Suppressor macrophage treated with lipopolysaccharide for 4 hours (primary cell): Measurements from ENCODE around the gene PTPN1.
"Not testable (repeated sequence)": the region's sequence is repeated elsewhere in the genome, so short reads cannot be mapped to it uniquely, and the experiment has no call there.

Experiments
- DNase-seq: peaks from one replicate; pipeline ENCODE4 v3.0.0-alpha.2; 2020

PTPN1 gene

DNA sequence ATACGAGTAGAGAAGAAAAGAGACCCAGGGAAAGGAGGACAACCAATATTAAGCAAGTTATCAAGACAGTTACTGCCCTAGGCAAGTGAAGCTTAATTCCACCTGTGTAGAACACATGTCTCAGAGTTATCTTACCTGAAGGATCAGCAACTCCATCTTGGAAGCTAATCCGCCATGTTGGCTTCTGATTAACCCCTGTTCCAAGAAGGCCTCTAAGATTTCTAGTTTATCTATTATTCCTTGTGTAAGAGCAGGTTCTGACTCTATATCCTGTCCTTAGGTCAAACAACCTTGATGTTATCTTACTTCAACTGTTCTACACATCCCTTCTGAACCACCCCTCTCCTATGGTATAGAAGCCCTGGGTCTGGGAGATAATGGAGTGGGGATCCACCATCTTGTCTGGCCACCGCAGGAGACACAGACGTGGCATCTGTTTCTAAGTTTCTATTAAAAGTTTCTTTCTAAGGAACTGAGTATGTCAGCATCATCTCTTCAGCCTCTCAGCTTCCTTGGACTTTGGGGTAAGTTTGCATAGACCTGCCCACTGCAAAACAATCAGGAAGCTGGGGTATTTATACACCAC, 27.7 kb upstream of the PTPN1 start:
- peak; percentile 59 for DNase-seq

GRCh38 chr20:50484271-50484976, 25.8 kb upstream of the PTPN1 start:
- DNase-seq, result peak; percentile 77

- DNase-seq, result no peak
Measured at GRCh38 chr20:50487397-50487796, 22.8 kb upstream of the PTPN1 start.

DNA sequence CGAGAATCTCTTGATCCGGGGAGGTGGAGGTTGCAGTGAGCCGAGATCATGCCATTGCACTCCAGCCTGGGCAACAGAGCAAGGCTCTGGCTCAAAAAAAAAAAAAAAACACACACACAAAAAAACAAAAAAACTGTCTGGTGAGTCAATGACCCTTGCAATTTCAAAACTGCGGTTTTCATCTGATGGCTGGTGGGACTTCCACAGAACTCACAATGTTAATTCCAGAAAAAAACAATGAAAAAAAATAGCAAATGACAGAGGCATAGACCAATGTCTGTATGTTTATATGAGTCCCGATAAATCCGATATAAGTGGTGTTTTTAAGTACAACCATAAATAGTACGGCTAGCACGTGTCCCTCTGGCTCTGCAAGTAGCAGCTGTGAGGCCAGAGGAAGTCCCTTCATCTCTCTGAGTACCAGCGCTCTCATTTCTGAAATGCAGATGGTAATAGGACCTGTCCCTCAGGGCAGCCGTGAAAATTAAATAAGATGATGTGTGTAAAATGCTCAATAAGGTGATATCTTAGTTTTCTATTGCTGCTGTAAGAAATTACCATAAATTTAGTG, 21.9 kb upstream of the PTPN1 start:
- peak; percentile 34 for DNase-seq

DNA sequence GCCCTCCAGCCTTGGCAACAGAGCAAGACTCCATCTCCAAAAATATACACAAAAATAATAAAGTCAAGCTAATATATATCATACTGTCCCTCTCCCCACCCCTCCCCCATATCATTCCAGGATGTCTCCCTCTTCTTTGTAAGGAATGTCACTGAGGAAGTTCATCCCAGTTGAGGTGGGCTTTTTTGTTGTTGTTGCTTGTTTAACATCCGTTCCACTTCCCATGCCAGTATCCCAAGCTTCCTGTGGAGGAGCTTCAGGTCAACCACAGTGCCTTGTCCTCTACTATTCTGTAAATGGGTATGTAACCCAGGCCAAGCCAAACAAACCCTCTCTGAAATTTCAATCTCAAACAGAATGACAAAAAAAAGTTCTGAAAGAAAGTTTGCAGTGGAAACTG, 19.0 kb upstream of the PTPN1 start:
- DNase-seq, result no peak

DNA sequence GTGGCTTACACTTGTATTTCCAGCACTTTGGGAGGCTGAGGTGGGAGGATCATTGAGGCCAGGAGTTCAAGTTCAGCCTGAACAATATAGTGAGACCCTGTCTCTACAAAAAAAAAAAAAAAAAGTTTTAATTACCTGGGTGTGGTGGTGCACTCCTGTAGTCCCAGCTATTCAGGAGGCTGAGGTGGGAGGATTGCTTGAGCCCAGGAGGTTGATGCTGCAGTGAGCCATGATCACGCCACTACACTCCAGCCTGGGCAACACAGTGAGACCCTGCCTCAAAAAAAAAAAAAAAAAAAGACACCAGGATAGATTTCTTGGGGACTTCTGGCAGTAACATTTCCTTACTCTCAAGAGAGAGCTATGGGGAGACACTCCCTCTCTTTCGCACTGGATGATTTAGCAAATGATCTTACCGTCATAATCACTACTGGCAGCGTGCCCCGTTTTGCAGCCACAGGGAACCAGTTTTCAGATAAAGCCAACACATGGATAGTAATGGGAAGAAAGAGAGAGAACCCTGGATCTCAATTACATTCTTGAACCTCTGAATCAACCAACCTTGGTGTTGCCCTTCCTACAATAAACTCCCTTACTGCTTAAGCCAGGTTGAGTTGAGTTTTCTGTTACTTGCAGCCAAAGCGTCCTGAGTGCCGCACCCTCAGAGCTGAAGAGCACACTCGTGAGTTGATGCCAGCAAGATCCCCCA, 18.1 kb upstream of the PTPN1 start:
- DNase-seq, result no peak

DNA sequence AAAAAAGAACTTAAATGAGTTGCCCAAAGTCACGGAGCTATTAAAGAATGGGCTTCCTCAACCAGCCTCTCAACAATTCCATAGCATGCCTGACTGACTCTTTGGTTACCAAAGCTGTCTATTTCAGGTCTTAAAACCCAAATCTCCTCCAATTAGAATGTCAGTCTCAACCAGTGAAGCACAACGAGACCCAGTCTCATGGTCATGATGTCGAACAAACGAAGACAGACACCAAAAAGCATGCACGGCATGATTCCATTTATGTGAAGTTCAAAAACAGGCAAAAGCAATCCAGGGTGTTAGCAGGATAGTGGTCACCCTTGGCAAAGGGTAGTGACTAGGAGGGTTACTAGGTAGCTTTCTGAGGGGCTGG, 16.3 kb upstream of the PTPN1 start:
- no peak for DNase-seq

DNA sequence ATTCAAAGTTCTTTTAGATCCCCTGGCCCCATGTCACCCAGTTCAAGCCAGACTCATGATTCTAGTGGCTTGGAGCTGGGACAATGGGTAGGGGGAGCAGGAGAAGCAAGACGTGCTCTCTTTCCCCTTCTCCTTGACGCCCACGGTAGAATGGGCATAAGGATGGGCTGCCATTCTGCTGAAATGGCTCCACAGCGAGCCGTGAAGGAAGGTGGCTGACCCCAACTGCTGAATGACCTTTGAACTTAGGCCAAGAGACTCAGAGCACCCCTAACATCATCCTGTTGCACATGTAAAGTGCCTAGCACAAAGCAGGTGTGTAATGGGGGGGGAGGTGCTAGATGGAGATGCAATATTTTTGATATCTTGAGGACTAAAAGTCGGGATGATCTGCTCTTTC, 15.8 kb upstream of the PTPN1 start:
- DNase-seq, result no peak

GRCh38 chr20:50496773-50497385, 13.3 kb upstream of the PTPN1 start:
- DNase-seq, result peak; percentile 76

- DNase-seq, result peak; percentile 97
Measured at GRCh38 chr20:50498071-50498776, 12.0 kb upstream of the PTPN1 start.

DNA sequence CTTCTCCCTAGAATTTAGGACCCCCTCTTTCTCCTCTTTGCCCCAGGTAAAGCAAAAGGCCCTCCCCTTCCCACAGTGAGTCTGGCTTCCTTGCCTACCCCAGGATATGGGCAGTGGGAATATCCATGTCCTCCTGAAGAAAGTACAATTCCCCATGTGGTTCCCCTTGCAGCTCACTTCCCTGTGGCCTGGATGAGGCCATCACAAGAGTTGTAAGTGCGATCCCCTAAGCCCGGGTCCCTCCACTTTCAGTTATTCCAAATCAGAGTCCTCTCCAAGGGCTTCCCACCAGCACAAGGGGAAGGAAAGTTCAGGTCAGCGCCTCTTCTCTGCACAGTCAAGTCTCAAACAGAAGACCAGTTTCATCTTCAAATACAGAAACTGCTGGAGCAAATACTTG, 10.2 kb upstream of the PTPN1 start:
- peak; percentile 63 for DNase-seq

- DNase-seq, result peak; percentile 94
Measured at GRCh38 chr20:50501972-50502745, 8.0 kb upstream of the PTPN1 start.

- peak; percentile 85 for DNase-seq
Measured at GRCh38 chr20:50504231-50504823, 5.9 kb upstream of the PTPN1 start.

DNA sequence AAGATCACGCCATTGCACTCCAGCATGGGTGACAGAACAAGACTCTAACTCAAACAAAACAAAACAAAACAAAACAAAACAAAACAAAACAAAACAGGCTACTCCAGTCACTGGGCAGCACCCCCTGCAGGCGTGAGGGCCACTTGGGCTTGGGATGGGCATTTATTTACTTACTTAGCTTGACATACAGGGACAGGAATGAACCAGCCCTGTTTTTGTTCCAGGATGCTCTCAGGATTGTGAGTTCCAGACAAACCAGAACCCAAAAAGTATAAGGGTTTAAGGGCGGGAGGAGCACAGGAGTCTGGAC, 4.0 kb upstream of the PTPN1 start:
- no peak for DNase-seq

DNA sequence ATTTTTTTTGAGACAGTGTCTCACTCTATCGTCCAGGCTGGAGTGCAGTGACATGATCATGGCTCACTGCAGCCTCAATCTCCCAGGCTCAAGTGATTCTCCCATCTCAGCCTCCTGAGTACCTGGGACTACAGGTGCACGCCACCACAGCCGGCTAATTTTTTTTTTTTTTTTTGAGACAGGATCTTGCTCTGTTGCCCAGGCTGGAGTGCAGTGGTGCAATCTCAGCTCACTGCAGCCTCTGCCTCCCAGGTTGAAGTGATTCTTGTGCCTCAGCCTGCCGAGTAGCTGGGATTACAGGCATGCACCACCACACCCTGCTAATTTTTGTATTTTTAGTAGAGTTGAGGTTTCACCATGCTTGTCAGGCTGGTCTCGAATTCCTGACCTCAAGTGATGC, 2.4 kb upstream of the PTPN1 start:
- not testable (repeated sequence) for DNase-seq

DNA sequence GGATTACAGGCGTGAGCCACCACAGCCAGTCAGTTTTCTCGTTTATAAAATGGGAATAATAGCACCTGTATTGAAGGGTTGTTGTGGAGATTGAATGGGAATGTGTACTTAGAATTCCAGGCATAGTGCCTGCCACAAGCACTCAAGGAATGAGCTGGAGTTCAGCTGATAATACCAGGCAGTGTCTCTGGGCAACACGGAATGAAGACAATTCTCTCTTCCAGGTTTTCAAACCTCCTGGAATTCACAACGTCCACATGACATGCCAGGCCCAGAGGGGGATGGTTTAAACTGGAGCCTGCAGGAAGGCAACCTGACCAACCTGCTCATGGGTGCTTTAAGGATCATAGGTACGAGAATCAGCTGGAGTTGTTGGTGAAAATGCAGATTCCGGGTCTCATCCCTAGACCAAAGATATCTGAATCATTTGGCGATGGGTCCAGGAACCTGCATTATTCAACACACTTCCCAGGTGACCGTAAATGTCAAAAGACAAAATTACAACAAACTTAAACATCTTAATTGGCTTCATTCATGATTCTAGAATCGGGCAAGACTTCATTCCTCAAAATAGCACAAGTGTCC, 1.9 kb upstream of the PTPN1 start:
- DNase-seq, result no peak

DNA sequence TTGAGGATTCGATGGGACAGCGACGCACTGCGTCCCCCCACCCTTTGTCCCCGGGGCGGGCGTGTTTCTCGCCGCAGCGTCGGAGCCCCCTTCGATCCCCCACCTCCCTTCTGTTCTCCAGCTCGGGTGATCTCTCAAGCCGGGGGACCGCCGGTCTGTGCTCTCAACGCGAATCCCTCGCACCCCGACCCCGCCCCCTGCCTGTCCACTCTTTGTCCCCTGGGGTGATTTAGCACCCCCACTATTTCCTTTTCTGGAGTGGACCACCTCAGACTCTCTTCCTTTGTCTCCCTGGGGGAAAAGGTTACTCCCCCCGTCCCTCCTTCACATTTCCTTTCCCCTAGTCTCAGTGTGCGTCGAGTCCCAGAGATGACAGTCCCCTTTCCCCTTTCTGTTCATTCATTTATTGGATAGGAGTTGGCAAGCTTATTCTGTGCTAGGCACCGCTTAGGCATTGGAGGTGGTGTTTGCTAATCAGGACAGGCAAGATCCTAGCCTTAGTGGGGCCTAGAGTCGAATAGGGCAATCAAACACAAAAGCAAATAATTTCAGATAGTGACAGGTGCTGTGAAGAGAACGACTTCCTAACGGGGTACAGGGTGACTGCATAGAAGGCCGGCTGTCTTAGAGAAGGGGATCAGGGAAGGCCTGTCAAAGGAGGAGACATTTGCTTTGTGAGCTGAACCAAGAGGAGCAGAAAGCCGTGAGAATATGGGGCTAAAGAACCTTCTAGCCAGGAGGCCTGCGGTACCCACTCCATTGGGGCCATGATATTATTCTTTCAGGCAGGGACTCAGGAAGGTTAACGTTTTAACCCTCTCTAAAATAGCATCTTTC, 741 bp downstream of the PTPN1 start:
- DNase-seq, result peak; percentile 61

GRCh38 chr20:50512323-50512722, 2.1 kb downstream of the PTPN1 start:
- DNase-seq, result no peak

DNA sequence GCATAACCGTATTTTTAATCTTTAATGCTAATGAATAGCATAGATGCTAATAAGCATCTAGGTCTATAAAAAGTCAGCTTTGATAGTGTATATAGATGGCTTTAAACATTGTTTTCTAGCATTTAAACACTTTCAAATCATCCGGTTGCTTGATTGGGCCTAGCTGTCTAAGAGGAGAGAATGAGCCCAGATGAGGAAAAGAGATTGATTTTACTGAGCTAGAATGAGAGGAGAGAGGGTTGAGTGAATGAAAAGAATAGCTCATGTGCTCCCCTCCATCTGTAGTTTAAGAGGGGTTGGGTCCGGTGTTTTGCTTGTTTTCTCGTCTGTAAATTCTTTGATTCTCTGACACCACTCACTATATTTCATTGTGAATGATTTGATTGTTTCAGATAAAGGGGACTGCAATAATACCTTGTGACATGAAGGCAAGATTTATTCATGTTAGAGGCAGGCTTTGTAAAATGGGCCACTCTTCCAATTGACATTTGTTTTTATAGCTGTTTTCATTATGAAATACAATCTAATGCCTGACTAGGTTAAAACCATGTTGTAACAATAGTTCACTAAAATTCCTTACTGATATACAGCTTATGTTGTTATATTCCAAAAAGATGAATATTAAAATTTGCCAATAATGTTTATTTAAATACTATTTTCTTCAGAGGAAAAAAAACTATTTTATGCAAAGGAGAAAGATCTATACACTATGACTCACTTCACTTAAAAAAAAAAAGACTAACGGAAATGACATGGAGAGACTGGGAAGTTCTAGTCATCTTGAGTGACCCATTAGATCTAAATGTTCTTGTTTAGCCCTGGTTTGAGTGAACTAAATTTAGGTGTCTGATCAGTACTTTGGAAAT, 3.2 kb downstream of the PTPN1 start:
- DNase-seq, result peak; percentile 78

GRCh38 chr20:50514035-50514337, 3.8 kb downstream of the PTPN1 start:
- no peak for DNase-seq
